Heart left ventricle (tissue), 13 donors: ENCODE measurements around the gene FCHSD2.

Experiments used
- POLR2A ChIP-seq, 2 donors: fragments of 450-650 bp; IDR thresholded peaks; one replicate each; pipeline ENCODE4 v1.6.1; 2017; ENCODE audit warnings: antibody characterized with exemption in 2 of 2, mild to moderate bottlenecking in 2 of 2, moderate library complexity in 2 of 2
- TF ChIP-seq, protein P1 (sequence below), 12 donors: fragments of 200-600 bp; sonication (generic) in 4 of 12; IDR thresholded peaks; one replicate each; pipeline versions ENCODE4 v1.5.0 to v1.8.0; 2018 to 2022; ENCODE audit warnings: antibody characterized with exemption in 12 of 12, mild to moderate bottlenecking in 5 of 12
- donor health status: ischemic (EF 13 %, LVEDD 7.1; RV severe dilation, severe dysfunction).
- donor health status: DM: no; HTN: yes; CAD: no.
- donor health status: DM: no; HTN: no; CAD: no.
- donor health status: ischemic (EF 25% LVEDD 6.9; RV normal size, moderate dysfunction).
- donor health status: ischemic (EF 25% LVEDD 5.7; RV mildly dilated, moderate dysfunction).
- donor health status: ischemic (EF 35%, LVEDD 5.7; RV mildly dilated, moderate dysfunction).
- donor health status: nonischemic (EF 11% LVEDD 7.7; RV severe dilation, severe dysfunction).
- donor health status: DM: yes; HTN: yes; CAD: no.
- donor health status: PGD.
- donor health status: ischemic (EF 29% LVEDD 5.4; RV normal size, mild dysfunction).
- donor health status: nonischemic (EF 23%, LVEDD 6.1; RV moderate dilation, normal function).

- TF ChIP-seq, protein P1, sequence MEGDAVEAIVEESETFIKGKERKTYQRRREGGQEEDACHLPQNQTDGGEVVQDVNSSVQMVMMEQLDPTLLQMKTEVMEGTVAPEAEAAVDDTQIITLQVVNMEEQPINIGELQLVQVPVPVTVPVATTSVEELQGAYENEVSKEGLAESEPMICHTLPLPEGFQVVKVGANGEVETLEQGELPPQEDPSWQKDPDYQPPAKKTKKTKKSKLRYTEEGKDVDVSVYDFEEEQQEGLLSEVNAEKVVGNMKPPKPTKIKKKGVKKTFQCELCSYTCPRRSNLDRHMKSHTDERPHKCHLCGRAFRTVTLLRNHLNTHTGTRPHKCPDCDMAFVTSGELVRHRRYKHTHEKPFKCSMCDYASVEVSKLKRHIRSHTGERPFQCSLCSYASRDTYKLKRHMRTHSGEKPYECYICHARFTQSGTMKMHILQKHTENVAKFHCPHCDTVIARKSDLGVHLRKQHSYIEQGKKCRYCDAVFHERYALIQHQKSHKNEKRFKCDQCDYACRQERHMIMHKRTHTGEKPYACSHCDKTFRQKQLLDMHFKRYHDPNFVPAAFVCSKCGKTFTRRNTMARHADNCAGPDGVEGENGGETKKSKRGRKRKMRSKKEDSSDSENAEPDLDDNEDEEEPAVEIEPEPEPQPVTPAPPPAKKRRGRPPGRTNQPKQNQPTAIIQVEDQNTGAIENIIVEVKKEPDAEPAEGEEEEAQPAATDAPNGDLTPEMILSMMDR (IDR thresholded peaks at IDR 0.05), result no peak
- no peak for TF ChIP-seq POLR2A (IDR thresholded peaks at IDR 0.05)
Observed at GRCh38 chr11:72885749-72886609, 256.1 kb downstream of the FCHSD2 start.
